Smooth muscle cell (in vitro differentiated cells): ENCODE measurements around the gene PPFIBP1. TPM values are rescaled to one million over a fixed set of nuclear protein-coding genes. Genes with fewer than 3 reads are reported as not detected.

Experiments
- DNase-seq: peaks from one replicate; lab custom pipeline; 2025; ENCODE audit not compliant: unreplicated experiment; lab: John Stamatoyannopoulos, UW
- H2AFZ ChIP-seq: fragments of 200-600 bp; sonication (generic); 2 replicates; pipeline ENCODE4 v1.6.0; 2016; ENCODE audit warnings: antibody characterized with exemption, low read depth, mild to moderate bottlenecking
- H3F3A ChIP-seq: fragments of 200-600 bp; sonication (generic); 2 replicates; pipeline ENCODE4 v1.6.0; 2017; ENCODE audit warnings: antibody characterized with exemption, low read depth
- H3K27ac ChIP-seq: fragments of 200-600 bp; sonication (generic); 2 replicates; pipeline ENCODE4 v1.5.1; 2016; ENCODE audit warnings: low read depth, mild to moderate bottlenecking
- H3K27me3 ChIP-seq: fragments of 200-600 bp; sonication (generic); 2 replicates; pipeline ENCODE4 v1.6.1; 2016; ENCODE audit warnings: low read depth, mild to moderate bottlenecking
- H3K36me3 ChIP-seq: fragments of 200-600 bp; sonication (generic); 2 replicates; pipeline ENCODE4 v1.5.1; 2016; ENCODE audit warnings: low read depth
- H3K4me1 ChIP-seq: fragments of 200-600 bp; sonication (generic); 2 replicates; pipeline ENCODE4 v1.5.1; 2016; ENCODE audit warnings: low read depth
- H3K4me2 ChIP-seq: fragments of 200-600 bp; sonication (generic); 2 replicates; pipeline ENCODE4 v1.6.0; 2016; ENCODE audit warnings: mild to moderate bottlenecking
- H3K4me3 ChIP-seq: fragments of 200-600 bp; sonication (generic); 2 replicates; pipeline ENCODE4 v1.5.1; 2016; ENCODE audit warnings: mild to moderate bottlenecking
- H3K79me2 ChIP-seq: fragments of 200-600 bp; sonication (generic); 2 replicates; pipeline ENCODE4 v1.6.0; 2016; ENCODE audit warnings: low read depth, mild to moderate bottlenecking
- H3K9ac ChIP-seq: fragments of 200-600 bp; sonication (generic); 2 replicates; pipeline ENCODE4 v1.6.0; 2016; ENCODE audit warnings: low read depth
- H3K9me3 ChIP-seq: fragments of 200-600 bp; sonication (generic); replicated peaks from 2 replicates; pipeline ENCODE4 v1.5.1; 2016; ENCODE audit warnings: low read depth
- H4K20me1 ChIP-seq: fragments of 200-600 bp; sonication (generic); 2 replicates; pipeline ENCODE4 v1.6.0; 2016; ENCODE audit warnings: low read depth
- WGBS: methylation state at CpG from one replicate; pipeline ENCODE4 v1.1.7; 2016; ENCODE audit warnings: low lambda C conversion rate; 5-methylcytosine and 5-hydroxymethylcytosine counted together
- polyA plus RNA-seq: library from polyadenylated mRNA; unstranded; fragments of >200 nt; fragmentation: Nextera tagmentation; extraction: Ambion mirVana; gene quantifications from 2 replicates; pipeline ENCODE4 v1.2.1, GENCODE V29; 2016
- total RNA-seq: library from RNA; depleted of rRNA; stranded (reverse); fragments of >200 nt; gene quantifications from 2 replicates; pipeline ENCODE4 v1.2.3, GENCODE V29; 2014
- TF ChIP-seq, protein P1 (sequence below): fragments of 200-600 bp; sonication (generic); IDR thresholded peaks from 2 replicates; pipeline ENCODE4 v1.5.1; 2017; ENCODE audit warnings: borderline replicate concordance, mild to moderate bottlenecking, antibody characterized with exemption; ENCODE audit not compliant: insufficient read depth, poor library complexity, severe bottlenecking

Gene PPFIBP1
- total and polyA plus RNA-seq, 2 experiments from 2014 or later, result 45.7 to 150 TPM

GRCh38 chr12:27524494-27524835, 459 bp downstream of the PPFIBP1 start:
- H2AFZ ChIP-seq, result peak overlapping the region; percentile 52
- WGBS, result under 1% methylated on average over 8 of the region's 8 CpGs

DNA sequence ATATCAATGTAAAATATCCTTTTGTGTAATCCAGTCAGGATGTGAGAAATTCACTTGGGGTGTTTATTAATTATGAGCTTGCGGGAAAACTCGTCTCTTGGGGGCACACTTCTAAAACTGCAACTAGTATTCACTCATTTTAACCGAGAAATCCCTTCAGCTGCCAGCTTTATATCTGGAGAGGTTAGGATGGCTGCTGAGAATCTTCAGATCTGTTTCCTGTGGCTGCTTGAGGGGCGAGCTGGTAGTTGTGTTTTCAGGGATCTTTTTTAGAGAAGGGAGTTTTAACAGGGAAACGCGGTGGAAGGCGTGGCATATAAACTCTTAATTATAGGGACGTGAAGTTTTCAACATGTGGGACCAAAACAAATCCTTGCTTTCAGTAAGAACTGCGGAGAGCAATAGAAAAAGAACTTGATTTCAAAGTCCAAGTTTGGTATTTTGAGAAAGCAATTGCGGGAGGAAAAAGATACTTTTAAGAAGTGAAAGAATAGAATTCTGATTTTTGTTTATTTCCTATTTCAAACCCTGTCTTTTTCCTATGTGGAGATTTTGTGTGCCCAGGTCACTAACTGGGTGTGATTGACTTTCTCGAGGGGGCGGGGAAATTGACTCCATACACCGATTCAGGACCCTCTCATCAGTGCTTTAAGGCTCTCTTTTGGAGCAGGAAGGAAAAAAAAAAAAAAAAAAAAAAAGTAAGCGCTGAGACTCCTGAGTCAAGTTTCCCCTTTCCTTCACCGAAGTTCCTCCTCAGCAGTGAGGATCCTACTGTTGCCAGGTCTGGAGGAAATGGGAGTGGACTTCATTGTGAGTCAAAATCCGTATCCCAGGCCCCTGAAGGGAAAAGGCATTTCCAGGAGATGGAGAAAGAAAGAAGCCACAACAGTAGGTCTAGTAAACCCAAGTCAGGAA, 1.1 kb downstream of the PPFIBP1 start:
- DNase-seq, result no peak
- peaks cover 53% of the 10 kb centered on the region for H4K20me1 ChIP-seq
- TF ChIP-seq, protein P1, sequence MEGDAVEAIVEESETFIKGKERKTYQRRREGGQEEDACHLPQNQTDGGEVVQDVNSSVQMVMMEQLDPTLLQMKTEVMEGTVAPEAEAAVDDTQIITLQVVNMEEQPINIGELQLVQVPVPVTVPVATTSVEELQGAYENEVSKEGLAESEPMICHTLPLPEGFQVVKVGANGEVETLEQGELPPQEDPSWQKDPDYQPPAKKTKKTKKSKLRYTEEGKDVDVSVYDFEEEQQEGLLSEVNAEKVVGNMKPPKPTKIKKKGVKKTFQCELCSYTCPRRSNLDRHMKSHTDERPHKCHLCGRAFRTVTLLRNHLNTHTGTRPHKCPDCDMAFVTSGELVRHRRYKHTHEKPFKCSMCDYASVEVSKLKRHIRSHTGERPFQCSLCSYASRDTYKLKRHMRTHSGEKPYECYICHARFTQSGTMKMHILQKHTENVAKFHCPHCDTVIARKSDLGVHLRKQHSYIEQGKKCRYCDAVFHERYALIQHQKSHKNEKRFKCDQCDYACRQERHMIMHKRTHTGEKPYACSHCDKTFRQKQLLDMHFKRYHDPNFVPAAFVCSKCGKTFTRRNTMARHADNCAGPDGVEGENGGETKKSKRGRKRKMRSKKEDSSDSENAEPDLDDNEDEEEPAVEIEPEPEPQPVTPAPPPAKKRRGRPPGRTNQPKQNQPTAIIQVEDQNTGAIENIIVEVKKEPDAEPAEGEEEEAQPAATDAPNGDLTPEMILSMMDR, result peak; percentile 5
- peak overlapping the region; percentile 86 for H3K9ac ChIP-seq
- no peaks in the 10 kb centered on the region for H3K36me3 ChIP-seq
- H3K4me2 ChIP-seq, result peak overlapping the region; percentile 96
- H3K27ac ChIP-seq, result peak overlapping the region; percentile 93
- no peaks in the 10 kb centered on the region for H3K9me3 ChIP-seq
- H3K79me2 ChIP-seq, result peaks cover 60% of the 10 kb centered on the region
- H3K4me1 ChIP-seq, result peaks cover 25% of the 10 kb centered on the region
- peaks cover 10% of the 10 kb centered on the region for H3F3A ChIP-seq
- H2AFZ ChIP-seq, result peak overlapping the region; percentile 52
- peak overlapping the region; percentile 96 for H3K4me3 ChIP-seq
- H3K27me3 ChIP-seq, result no peaks in the 10 kb centered on the region
- under 1% methylated on average over 16 of the region's 16 CpGs for WGBS

More at GRCh38 chr12:27524494-27524835, 459 bp downstream of the PPFIBP1 start:
- peaks cover 10% of the 10 kb centered on the region for H3F3A ChIP-seq
- H3K27me3 ChIP-seq, result no peaks in the 10 kb centered on the region
- TF ChIP-seq, protein P1, result no peak
- H3K9me3 ChIP-seq, result no peaks in the 10 kb centered on the region
- no peak for DNase-seq
- peaks cover 53% of the 10 kb centered on the region for H3K79me2 ChIP-seq
- H3K4me3 ChIP-seq, result peak overlapping the region; percentile 96
- H4K20me1 ChIP-seq, result peaks cover 47% of the 10 kb centered on the region
- peak overlapping the region; percentile 93 for H3K27ac ChIP-seq
- peaks cover 25% of the 10 kb centered on the region for H3K4me1 ChIP-seq
- no peaks in the 10 kb centered on the region for H3K36me3 ChIP-seq
- peak overlapping the region; percentile 96 for H3K4me2 ChIP-seq
- peak overlapping the region; percentile 86 for H3K9ac ChIP-seq

DNA sequence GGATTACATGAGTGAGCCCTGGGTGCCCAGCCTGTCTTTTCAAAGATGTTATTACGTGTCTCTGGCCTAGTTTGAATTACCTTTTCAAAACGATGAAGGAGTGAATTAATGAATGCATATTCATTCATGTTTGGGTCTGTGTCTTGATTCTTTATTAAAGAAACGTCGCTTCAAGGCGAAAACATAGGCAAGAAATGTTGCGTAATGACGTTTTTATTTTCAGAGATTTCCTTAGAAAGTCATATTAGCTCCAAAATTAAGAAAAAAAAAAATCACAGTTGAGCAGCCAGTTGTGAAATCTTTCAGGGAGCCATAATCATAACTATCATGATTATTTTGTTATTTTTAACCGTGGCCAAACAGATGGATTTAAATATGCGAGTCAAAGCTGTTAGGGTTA, 3.5 kb downstream of the PPFIBP1 start:
- H4K20me1 ChIP-seq, result peaks cover 77% of the 10 kb centered on the region

More for the DNA sequence above, 3.5 kb downstream of the PPFIBP1 start:
- Histone ChIP-seq H3K36me3 (no peaks in the 10 kb centered on the region), H3K4me1 (peaks cover 27% of the 10 kb centered on the region), H3K27ac (no peak overlapping the region), H3K79me2 (peaks cover 84% of the 10 kb centered on the region), H3K27me3 (no peaks in the 10 kb centered on the region), H3K4me3 (no peak overlapping the region), H3F3A (peaks cover 8% of the 10 kb centered on the region), H3K9me3 (no peaks in the 10 kb centered on the region), H3K9ac (no peak overlapping the region), H3K4me2 (peak overlapping the region; percentile 96), H2AFZ (no peak overlapping the region)
- TF ChIP-seq, protein P1, result no peak
- no peak for DNase-seq
- WGBS, result 92% methylated on average over 9 of the region's 9 CpGs
